ENCODE results near the gene CNNM4. TPM values are rescaled to one million over a fixed set of nuclear protein-coding genes. Genes with fewer than 3 reads are reported as not detected.

CNNM4 gene
- total and polyA plus RNA-seq, 4 donors: 0.82 to 2.3 (median 2.1) TPM

GRCh38 chr2:96787411-96787810 is 26.7 kb downstream of the CNNM4 start:
- no peak overlapping the region for H3K27ac ChIP-seq (ENCODE audit: low read depth in 1 of 2, low read length in 2 of 2)

GRCh38 chr2:96788442-96789244 is 27.9 kb downstream of the CNNM4 start:
- Histone ChIP-seq H3K27me3 (ENCODE audit: control insufficient read depth in 4 of 4, insufficient read depth in 4 of 4, low read length in 3 of 4) (no peaks in the 10 kb centered on the region), H3K4me1 (ENCODE audit: control insufficient read depth in 4 of 4, insufficient read depth in 4 of 4, low read length in 3 of 4) (peaks cover 1 to 18% (median 9%) of the 10 kb centered on the region in 4 donors), H3K9ac (ENCODE audit: low read depth in 1 of 2, low read length in 2 of 2) (no peak overlapping the region), H3K27ac (ENCODE audit: low read depth in 1 of 2, low read length in 2 of 2) (peak overlapping the region in 1 of 2 donors; percentile 52), H3K4me3 (ENCODE audit: low read depth in 1 of 3, low read length in 3 of 3) (no peak overlapping the region), H3K36me3 (ENCODE audit: control insufficient read depth in 4 of 4, insufficient read depth in 3 of 4, low read depth in 1 of 4, low read length in 3 of 4) (no peaks in the 10 kb centered on the region), H3K9me3 (ENCODE audit: control insufficient read depth in 4 of 4, low read length in 3 of 4) (no peaks in the 10 kb centered on the region)
- DNase-seq (ENCODE audit: low spot score): no peak
- TF ChIP-seq EGR1 (IDR thresholded peaks at IDR 0.05; ENCODE audit: low read depth in 2 of 2) (no peak), RAD21 (IDR thresholded peaks at IDR 0.05) (no peak), ZBTB33 (IDR thresholded peaks at IDR 0.05) (no peak), FOXA2 (IDR thresholded peaks at IDR 0.05) (no peak), RXRA (IDR thresholded peaks at IDR 0.05) (peak; percentile 65 to 66), NR2F2 (IDR thresholded peaks at IDR 0.05) (no peak), FOXA1 (IDR thresholded peaks at IDR 0.05) (no peak), ATF3 (IDR thresholded peaks at IDR 0.05) (no peak), HNF4G (IDR thresholded peaks at IDR 0.05) (no peak), JUND (IDR thresholded peaks at IDR 0.05) (peak in 1 of 2 donors; percentile 39), HNF4A (conservative IDR thresholded peaks at IDR 0.05) (peak in 1 of 2 donors; percentile 5)
- WGBS: 70% methylated on average over 17 of the region's 17 CpGs

More at GRCh38 chr2:96787411-96787810, 26.7 kb downstream of the CNNM4 start:
- H3K36me3 ChIP-seq (ENCODE audit: control insufficient read depth in 4 of 4, insufficient read depth in 3 of 4, low read depth in 1 of 4, low read length in 3 of 4): no peaks in the 10 kb centered on the region
- no peak overlapping the region for H3K4me3 ChIP-seq (ENCODE audit: low read depth in 1 of 3, low read length in 3 of 3)
- WGBS: 96% methylated on average over 3 of the region's 3 CpGs
- no peak for TF ChIP-seq MAX (IDR thresholded peaks at IDR 0.05)
- TF ChIP-seq RXRA (IDR thresholded peaks at IDR 0.05): no peak
- TF ChIP-seq ATF3 (IDR thresholded peaks at IDR 0.05): no peak
- TF ChIP-seq EGR1 (IDR thresholded peaks at IDR 0.05; ENCODE audit: low read depth in 2 of 2): no peak
- no peak for TF ChIP-seq SP1 (IDR thresholded peaks at IDR 0.05)
- no peak for TF ChIP-seq ZBTB33 (IDR thresholded peaks at IDR 0.05)
- TF ChIP-seq NR2F2 (IDR thresholded peaks at IDR 0.05): no peak
- no peak for TF ChIP-seq CTCF (IDR thresholded peaks at IDR 0.05; ENCODE audit: low read depth, low read length, missing input control)
- TF ChIP-seq RAD21 (IDR thresholded peaks at IDR 0.05): no peak
- no peak for TF ChIP-seq FOXA1 (IDR thresholded peaks at IDR 0.05)
- no peak for TF ChIP-seq GABPA (IDR thresholded peaks at IDR 0.05 in 1 of 2, conservative IDR thresholded peaks at IDR 0.05 in 1 of 2)
- no peak for DNase-seq (ENCODE audit: low spot score)
- no peaks in the 10 kb centered on the region for H3K9me3 ChIP-seq (ENCODE audit: control insufficient read depth in 4 of 4, low read length in 3 of 4)
- H3K4me1 ChIP-seq (ENCODE audit: control insufficient read depth in 4 of 4, insufficient read depth in 4 of 4, low read length in 3 of 4): peaks cover 1 to 18% (median 7%) of the 10 kb centered on the region in 4 donors
- no peak overlapping the region for H3K9ac ChIP-seq (ENCODE audit: low read depth in 1 of 2, low read length in 2 of 2)
- no peaks in the 10 kb centered on the region for H3K27me3 ChIP-seq (ENCODE audit: control insufficient read depth in 4 of 4, insufficient read depth in 4 of 4, low read length in 3 of 4)
